ENCODE data around the gene SHH. TPM values are rescaled to one million over a fixed set of nuclear protein-coding genes. Genes with fewer than 3 reads are reported as not detected.

The SHH gene
- total RNA-seq, 1 experiment from 2014 or later: 4.7 TPM

GRCh38 chr7:155845226-155845625 lies 33.0 kb upstream of the SHH start:
- no peak for DNase-seq
- intact Hi-C loops (cut with micrococcal nuclease; ENCODE audit: unreplicated experiment): no loop called here
- no peaks in the 10 kb centered on the region for H3K36me3 Mint-ChIP-seq (ENCODE audit: insufficient read depth, unreplicated experiment)
- Histone ChIP-seq H3K9me3 (no peaks in the 10 kb centered on the region), H3K4me3 (ENCODE audit: low read depth, low read length) (no peak overlapping the region), H3K4me1 (peaks cover 12% of the 10 kb centered on the region), H3K27me3 (replicated peaks; ENCODE audit: control insufficient read depth, insufficient read depth, low read length) (no peaks in the 10 kb centered on the region), H3K36me3 (ENCODE audit: control insufficient read depth, insufficient read depth, low read length) (no peaks in the 10 kb centered on the region)
- H3K4me1 Mint-ChIP-seq (ENCODE audit: low read depth, unreplicated experiment): no peaks in the 10 kb centered on the region
- H3K9me3 Mint-ChIP-seq (ENCODE audit: unreplicated experiment): no peaks in the 10 kb centered on the region
- ChIA-PET CTCF (interaction anchor here (0.6 kb wide), 1 partner anchor 33 kb away, joined by 6 read pairs; the partner anchor contains the start of gene SHH), POLR2A (no interaction called here)
- no TSS peak for BruUV-seq (replicated peaks)
- H3K4me3 Mint-ChIP-seq (ENCODE audit: unreplicated experiment): no peak overlapping the region
- no peaks in the 10 kb centered on the region for H3K27me3 Mint-ChIP-seq (ENCODE audit: insufficient read depth, unreplicated experiment)
- H3K27ac Mint-ChIP-seq (ENCODE audit: unreplicated experiment): no peak overlapping the region
- TF ChIP-seq CTCF (IDR thresholded peaks at IDR 0.05; ENCODE audit: insufficient read depth in 1 of 2, low read depth in 1 of 2, low read length in 1 of 2, severe bottlenecking in 1 of 2, unreplicated experiment in 1 of 2): no peak

DNA sequence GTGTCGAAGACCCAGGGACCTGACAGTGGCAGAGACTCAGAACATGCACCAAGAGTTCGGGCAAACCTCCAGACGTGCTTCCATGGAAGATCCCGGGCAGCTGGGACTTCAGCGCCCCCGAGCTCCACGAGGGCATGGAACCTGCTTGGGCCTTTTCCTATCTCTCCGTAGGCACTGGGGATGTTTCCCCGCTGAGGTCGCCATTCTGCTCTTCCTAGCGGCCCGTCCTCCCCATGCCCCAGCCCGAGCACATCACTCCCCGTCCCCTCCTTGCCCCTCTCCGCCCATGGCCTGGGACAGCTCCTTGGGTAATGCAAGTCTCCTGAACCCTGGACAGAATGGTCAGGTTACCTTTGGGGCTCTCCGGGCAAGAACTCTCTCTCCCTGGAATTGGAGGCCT lies 32.3 kb upstream of the SHH start:
- no peak for DNase-seq
- H3K9me3 ChIP-seq: no peaks in the 10 kb centered on the region
- ChIA-PET CTCF (interaction anchor here (0.9 kb wide), 1 partner anchor 20 kb away, joined by 3 read pairs; no protein-coding TSS in a partner anchor), POLR2A (no interaction called here)
- Mint-ChIP-seq H3K27me3 (ENCODE audit: insufficient read depth, unreplicated experiment) (no peaks in the 10 kb centered on the region), H3K4me3 (ENCODE audit: unreplicated experiment) (no peak overlapping the region), H3K9me3 (ENCODE audit: unreplicated experiment) (no peaks in the 10 kb centered on the region), H3K27ac (ENCODE audit: unreplicated experiment) (no peak overlapping the region), H3K4me1 (ENCODE audit: low read depth, unreplicated experiment) (no peaks in the 10 kb centered on the region), H3K36me3 (ENCODE audit: insufficient read depth, unreplicated experiment) (no peaks in the 10 kb centered on the region)
- no peak overlapping the region for H3K4me3 ChIP-seq (ENCODE audit: low read depth, low read length)
- peaks cover 12% of the 10 kb centered on the region for H3K4me1 ChIP-seq
- intact Hi-C loops (cut with micrococcal nuclease; ENCODE audit: unreplicated experiment): no loop called here
- no peaks in the 10 kb centered on the region for H3K27me3 ChIP-seq (replicated peaks; ENCODE audit: control insufficient read depth, insufficient read depth, low read length)
- TF ChIP-seq CTCF (IDR thresholded peaks at IDR 0.05; ENCODE audit: insufficient read depth in 1 of 2, low read depth in 1 of 2, low read length in 1 of 2, severe bottlenecking in 1 of 2, unreplicated experiment in 1 of 2): no peak
- no peaks in the 10 kb centered on the region for H3K36me3 ChIP-seq (ENCODE audit: control insufficient read depth, insufficient read depth, low read length)
- no TSS peak for BruUV-seq (replicated peaks)

- Mint-ChIP-seq H3K27ac (ENCODE audit: unreplicated experiment) (no peak overlapping the region), H3K27me3 (ENCODE audit: insufficient read depth, unreplicated experiment) (no peaks in the 10 kb centered on the region), H3K9me3 (ENCODE audit: unreplicated experiment) (no peaks in the 10 kb centered on the region), H3K4me1 (ENCODE audit: low read depth, unreplicated experiment) (no peaks in the 10 kb centered on the region), H3K4me3 (ENCODE audit: unreplicated experiment) (no peak overlapping the region), H3K36me3 (ENCODE audit: insufficient read depth, unreplicated experiment) (no peaks in the 10 kb centered on the region)
- Histone ChIP-seq H3K9me3 (no peaks in the 10 kb centered on the region), H3K4me3 (ENCODE audit: low read depth, low read length) (no peak overlapping the region), H3K36me3 (ENCODE audit: control insufficient read depth, insufficient read depth, low read length) (no peaks in the 10 kb centered on the region), H3K27me3 (replicated peaks; ENCODE audit: control insufficient read depth, insufficient read depth, low read length) (no peaks in the 10 kb centered on the region), H3K4me1 (peaks cover 12% of the 10 kb centered on the region)
- TF ChIP-seq CTCF (IDR thresholded peaks at IDR 0.05; ENCODE audit: insufficient read depth in 1 of 2, low read depth in 1 of 2, low read length in 1 of 2, severe bottlenecking in 1 of 2, unreplicated experiment in 1 of 2): no peak
- intact Hi-C loops (cut with micrococcal nuclease; ENCODE audit: unreplicated experiment): no loop called here
- ChIA-PET POLR2A (no interaction called here), CTCF (interaction anchor here (0.9 kb wide), 1 partner anchor 20 kb away, joined by 3 read pairs; no protein-coding TSS in a partner anchor)
- DNase-seq: peak; percentile 75 to 81
- BruUV-seq (replicated peaks): no TSS peak
Observed at GRCh38 chr7:155844019-155844453, 31.8 kb upstream of the SHH start.
